ENCODE measurements around the gene ADAT3. TPM values are rescaled to one million over a fixed set of nuclear protein-coding genes. Genes with fewer than 3 reads are reported as not detected.

Gene ADAT3
- total RNA-seq, 3 donors from 2014 or later (not counting 1 experiment from before 2014, with no cell fraction given) = 13.0 to 20.9 (median 13.1) TPM

- H3K4me3 Mint-ChIP-seq = peak overlapping the region; percentile 84
- Histone ChIP-seq H3K27ac (ENCODE audit: low read length) (peak overlapping the region; percentile 91), H3K4me1 (ENCODE audit: control insufficient read depth, insufficient read depth, low read length) (peaks cover 96% of the 10 kb centered on the region), H3K36me3 (ENCODE audit: control insufficient read depth, insufficient read depth, low read length) (no peaks in the 10 kb centered on the region), H3K27me3 (ENCODE audit: control insufficient read depth, insufficient read depth, low read length) (no peaks in the 10 kb centered on the region), H3K4me3 (ENCODE audit: low read length) (peak overlapping the region; percentile 48), H3K9me3 (ENCODE audit: control insufficient read depth, insufficient read depth, low read length) (no peaks in the 10 kb centered on the region)
- WGBS (ENCODE audit: insufficient coverage) = under 1% methylated on average over 71 of the region's 73 CpGs
- peak in 1 of 2 donors; percentile 63 for DNase-seq
- no peaks in the 10 kb centered on the region for H3K27me3 Mint-ChIP-seq (ENCODE audit: low read depth in 2 of 2)
- TF ChIP-seq CTCF (IDR thresholded peaks at IDR 0.05) = no peak
- intact Hi-C loops (cut with micrococcal nuclease) = no loop called here
- H3K9me3 Mint-ChIP-seq = no peaks in the 10 kb centered on the region
- H3K36me3 Mint-ChIP-seq = no peaks in the 10 kb centered on the region
- peaks cover 25 to 52% of the 10 kb centered on the region in 2 donors for H3K4me1 Mint-ChIP-seq
- ATAC-seq = peak; percentile 4 to 18 (median 7)
- peak overlapping the region; percentile 82 to 88 for H3K27ac Mint-ChIP-seq
These were observed 48.2 kb upstream of the ADAT3 start for GRCh38 chr19:1856698-1857603.

- Mint-ChIP-seq H3K4me3 (peak overlapping the region; percentile 28), H3K9me3 (no peaks in the 10 kb centered on the region), H3K36me3 (no peaks in the 10 kb centered on the region), H3K27ac (peak overlapping the region in 1 of 2 donors; percentile 88), H3K27me3 (ENCODE audit: low read depth in 2 of 2) (no peaks in the 10 kb centered on the region), H3K4me1 (peaks cover 32 to 58% of the 10 kb centered on the region in 2 donors)
- Histone ChIP-seq H3K9me3 (ENCODE audit: control insufficient read depth, insufficient read depth, low read length) (no peaks in the 10 kb centered on the region), H3K27me3 (ENCODE audit: control insufficient read depth, insufficient read depth, low read length) (no peaks in the 10 kb centered on the region), H3K27ac (ENCODE audit: low read length) (peak overlapping the region; percentile 66), H3K4me3 (ENCODE audit: low read length) (peak overlapping the region; percentile 15), H3K4me1 (ENCODE audit: control insufficient read depth, insufficient read depth, low read length) (peaks cover 93% of the 10 kb centered on the region), H3K36me3 (ENCODE audit: control insufficient read depth, insufficient read depth, low read length) (no peaks in the 10 kb centered on the region)
- 62% methylated on average over 16 of the region's 16 CpGs for WGBS (ENCODE audit: insufficient coverage)
- ATAC-seq (no peak), DNase-seq (peak in 1 of 2 donors; percentile 20)
- intact Hi-C loops (cut with micrococcal nuclease) = no loop called here
- no peak for TF ChIP-seq CTCF (IDR thresholded peaks at IDR 0.05)
These were observed 47.4 kb upstream of the ADAT3 start for GRCh38 chr19:1857648-1858326.

GRCh38 chr19:1858412-1859081 is 46.7 kb upstream of the ADAT3 start:
- H3K27ac Mint-ChIP-seq = peak overlapping the region in 1 of 2 donors; percentile 80
- DNase-seq = peak in 1 of 2 donors; percentile 32
- H3K9me3 Mint-ChIP-seq = no peaks in the 10 kb centered on the region
- Histone ChIP-seq H3K27me3 (ENCODE audit: control insufficient read depth, insufficient read depth, low read length) (no peaks in the 10 kb centered on the region), H3K4me1 (ENCODE audit: control insufficient read depth, insufficient read depth, low read length) (peaks cover 86% of the 10 kb centered on the region), H3K27ac (ENCODE audit: low read length) (no peak overlapping the region), H3K36me3 (ENCODE audit: control insufficient read depth, insufficient read depth, low read length) (no peaks in the 10 kb centered on the region), H3K9me3 (ENCODE audit: control insufficient read depth, insufficient read depth, low read length) (no peaks in the 10 kb centered on the region), H3K4me3 (ENCODE audit: low read length) (no peak overlapping the region)
- intact Hi-C loops (cut with micrococcal nuclease) = no loop called here
- H3K36me3 Mint-ChIP-seq = no peaks in the 10 kb centered on the region
- peaks cover 27 to 51% of the 10 kb centered on the region in 2 donors for H3K4me1 Mint-ChIP-seq
- H3K27me3 Mint-ChIP-seq (ENCODE audit: low read depth in 2 of 2) = no peaks in the 10 kb centered on the region
- ATAC-seq = no peak
- no peak for TF ChIP-seq CTCF (IDR thresholded peaks at IDR 0.05)
- WGBS (ENCODE audit: insufficient coverage) = 73% methylated on average over 7 of the region's 10 CpGs
- peak overlapping the region; percentile 28 for H3K4me3 Mint-ChIP-seq
